ENCODE measurements around the gene OCRL.

- TF ChIP-seq CTCF (optimal IDR thresholded peaks at IDR 0.05 in 1 of 3, IDR thresholded peaks at IDR 0.05 in 1 of 3, conservative IDR thresholded peaks at IDR 0.05 in 1 of 3; ENCODE audit: extremely low read depth in 1 of 3, insufficient read depth in 2 of 3, low read length in 3 of 3), result no peak
- TF ChIP-seq EZH2 (IDR thresholded peaks at IDR 0.05; ENCODE audit: low read length), result no peak
These were observed 23.7 kb upstream of the OCRL start for GRCh38 chrX:129516402-129516801.

Measured in keratinocyte (primary cell).